ENCODE results near the gene EDRF1. TPM values are rescaled to one million over a fixed set of nuclear protein-coding genes. Genes with fewer than 3 reads are reported as not detected.

EDRF1 gene
- total and polyA plus RNA-seq, 4 donors: 9.4 to 54.6 (median 17.6) TPM

- DNase-seq (no peak), ATAC-seq (ENCODE audit: insufficient read depth, low FRiP score) (no peak)
- Histone ChIP-seq H3K36me3 (ENCODE audit: control insufficient read depth in 4 of 4, insufficient read depth in 4 of 4, low read length in 4 of 4) (peaks cover 10 to 35% (median 24%) of the 10 kb centered on the region in 4 donors), H3K4me1 (ENCODE audit: control insufficient read depth in 5 of 5, insufficient read depth in 5 of 5, low read length in 5 of 5) (peaks cover 0 to 14% (median 4%) of the 10 kb centered on the region in 5 donors), H3K27ac (ENCODE audit: low read depth in 1 of 2, low read length in 1 of 2) (no peak overlapping the region), H3K27me3 (ENCODE audit: control insufficient read depth in 3 of 3, insufficient read depth in 3 of 3, low read length in 2 of 3) (no peaks in the 10 kb centered on the region), H3K9me3 (ENCODE audit: control insufficient read depth in 4 of 4, insufficient read depth in 3 of 4, low read length in 3 of 4) (no peaks in the 10 kb centered on the region), H3K4me3 (no peak overlapping the region), H3K9ac (ENCODE audit: insufficient read depth in 1 of 2, low read length in 2 of 2) (peak overlapping the region in 1 of 2 donors; percentile 17)
- no peak for TF ChIP-seq CTCF (IDR thresholded peaks at IDR 0.05; ENCODE audit: control extremely low read depth, extremely low read depth)
- WGBS, 2 donors: 82 to 87% methylated on average over 6 of the region's 6 CpGs
Observed at GRCh38 chr10:125721035-125721434, 1.5 kb downstream of the EDRF1 start.

- Histone ChIP-seq H3K27me3 (ENCODE audit: control insufficient read depth in 3 of 3, insufficient read depth in 3 of 3, low read length in 2 of 3) (no peaks in the 10 kb centered on the region), H3K27ac (ENCODE audit: low read depth in 1 of 2, low read length in 1 of 2) (no peak overlapping the region), H3K9ac (ENCODE audit: insufficient read depth in 1 of 2, low read length in 2 of 2) (no peak overlapping the region), H3K4me3 (no peak overlapping the region), H3K4me1 (ENCODE audit: control insufficient read depth in 5 of 5, insufficient read depth in 5 of 5, low read length in 5 of 5) (peaks cover 0 to 14% (median 4%) of the 10 kb centered on the region in 5 donors), H3K9me3 (ENCODE audit: control insufficient read depth in 4 of 4, insufficient read depth in 3 of 4, low read length in 3 of 4) (no peaks in the 10 kb centered on the region), H3K36me3 (ENCODE audit: control insufficient read depth in 4 of 4, insufficient read depth in 4 of 4, low read length in 4 of 4) (peaks cover 16 to 52% (median 34%) of the 10 kb centered on the region in 4 donors)
- 95 to 97% methylated on average over 1 of the region's 1 CpG for WGBS, 2 donors
- TF ChIP-seq CTCF (IDR thresholded peaks at IDR 0.05; ENCODE audit: control extremely low read depth, extremely low read depth): no peak
- ATAC-seq (ENCODE audit: insufficient read depth, low FRiP score) (no peak), DNase-seq (no peak)
Observed at GRCh38 chr10:125722811-125723210, 3.3 kb downstream of the EDRF1 start.

GRCh38 chr10:125726914-125727313 lies 7.4 kb downstream of the EDRF1 start:
- H3K9me3 ChIP-seq (ENCODE audit: control insufficient read depth in 4 of 4, insufficient read depth in 3 of 4, low read length in 3 of 4): no peaks in the 10 kb centered on the region
- H3K27me3 ChIP-seq (ENCODE audit: control insufficient read depth in 3 of 3, insufficient read depth in 3 of 3, low read length in 2 of 3): no peaks in the 10 kb centered on the region
- no peak overlapping the region for H3K9ac ChIP-seq (ENCODE audit: insufficient read depth in 1 of 2, low read length in 2 of 2)
- no peak for TF ChIP-seq CTCF (IDR thresholded peaks at IDR 0.05; ENCODE audit: control extremely low read depth, extremely low read depth)
- H3K36me3 ChIP-seq (ENCODE audit: control insufficient read depth in 4 of 4, insufficient read depth in 4 of 4, low read length in 4 of 4): peaks cover 24 to 80% (median 42%) of the 10 kb centered on the region in 4 donors
- peaks cover 0 to 5% (median 0%) of the 10 kb centered on the region in 5 donors for H3K4me1 ChIP-seq (ENCODE audit: control insufficient read depth in 5 of 5, insufficient read depth in 5 of 5, low read length in 5 of 5)
- H3K4me3 ChIP-seq: no peak overlapping the region
- H3K27ac ChIP-seq (ENCODE audit: low read depth in 1 of 2, low read length in 1 of 2): no peak overlapping the region
- DNase-seq (no peak), ATAC-seq (ENCODE audit: insufficient read depth, low FRiP score) (no peak)
- 90 to 92% methylated on average over 7 of the region's 7 CpGs for WGBS, 2 donors

GRCh38 chr10:125727436-125727835 lies 7.9 kb downstream of the EDRF1 start:
- Histone ChIP-seq H3K9me3 (ENCODE audit: control insufficient read depth in 4 of 4, insufficient read depth in 3 of 4, low read length in 3 of 4) (no peaks in the 10 kb centered on the region), H3K9ac (ENCODE audit: insufficient read depth in 1 of 2, low read length in 2 of 2) (no peak overlapping the region), H3K27ac (ENCODE audit: low read depth in 1 of 2, low read length in 1 of 2) (no peak overlapping the region), H3K27me3 (ENCODE audit: control insufficient read depth in 3 of 3, insufficient read depth in 3 of 3, low read length in 2 of 3) (no peaks in the 10 kb centered on the region), H3K4me3 (no peak overlapping the region), H3K4me1 (ENCODE audit: control insufficient read depth in 5 of 5, insufficient read depth in 5 of 5, low read length in 5 of 5) (peaks cover 0 to 5% (median 0%) of the 10 kb centered on the region in 5 donors), H3K36me3 (ENCODE audit: control insufficient read depth in 4 of 4, insufficient read depth in 4 of 4, low read length in 4 of 4) (peaks cover 24 to 80% (median 41%) of the 10 kb centered on the region in 4 donors)
- ATAC-seq (ENCODE audit: insufficient read depth, low FRiP score) (no peak), DNase-seq (no peak)
- TF ChIP-seq CTCF (IDR thresholded peaks at IDR 0.05; ENCODE audit: control extremely low read depth, extremely low read depth): no peak
- WGBS, 2 donors: 61 to 62% methylated on average over 3 of the region's 3 CpGs
